ENCODE measurements around the gene FAM180A. TPM values are rescaled to one million over a fixed set of nuclear protein-coding genes. Genes with fewer than 3 reads are reported as not detected.

FAM180A gene
- total RNA-seq: 2.3 and 5.5 TPM in 2 replicates

GRCh38 chr7:135748770-135749169, at the start of gene FAM180A:
TSS of gene FAM180A (minus strand) at chr7:135748813. CDS start at chr7:135748580, 233 bp downstream.

GRCh38 chr7:135728136-135728669, 20.4 kb downstream of the FAM180A start, which contains the start of gene SLC13A4:
TSS of gene SLC13A4 (minus strand) at chr7:135728186. CDS start at chr7:135727496, 690 bp downstream.

Other genes with a start within 250 kb of the FAM180A start
- 8.4 and 9.4 TPM in 2 replicates for gene CNOT4, start 238.7 kb downstream of the FAM180A start, total RNA-seq
- gene NUP205, start 190.9 kb downstream of the FAM180A start, total RNA-seq: 23.0 and 26.2 TPM in 2 replicates
- gene STMP1, start 86.3 kb downstream of the FAM180A start, total RNA-seq: 13.1 and 14.3 TPM in 2 replicates
- 0.18 TPM in 1 of 2 replicates, not detected in the other for gene SLC13A4, start 20.6 kb downstream of the FAM180A start, total RNA-seq
- 88.3 and 115 TPM in 2 replicates for gene MTPN, start 228.5 kb upstream of the FAM180A start, total RNA-seq

Data from smooth muscle cell of bladder (primary cell).